ENCODE data around the gene FSIP1.

Gene FSIP1

GRCh38 chr15:39583596-39584265 is 198.9 kb downstream of the FSIP1 start:
- no peak for FAIRE-seq
- no peak for DNase-seq (ENCODE audit: insufficient read length, low spot score)
- TF ChIP-seq POLR2A (IDR thresholded peaks at IDR 0.05; ENCODE audit: low read depth, low read length) = no peak

GRCh38 chr15:39582977-39583595 is 199.6 kb downstream of the FSIP1 start:
- no peak for FAIRE-seq
- DNase-seq (ENCODE audit: insufficient read length, low spot score) = no peak
- TF ChIP-seq POLR2A (IDR thresholded peaks at IDR 0.05; ENCODE audit: low read depth, low read length) = no peak

GRCh38 chr15:39582286-39582976 is 200.2 kb downstream of the FSIP1 start:
- DNase-seq (ENCODE audit: insufficient read length, low spot score) (no peak), FAIRE-seq (no peak)
- TF ChIP-seq POLR2A (IDR thresholded peaks at IDR 0.05; ENCODE audit: low read depth, low read length) = no peak

DNA sequence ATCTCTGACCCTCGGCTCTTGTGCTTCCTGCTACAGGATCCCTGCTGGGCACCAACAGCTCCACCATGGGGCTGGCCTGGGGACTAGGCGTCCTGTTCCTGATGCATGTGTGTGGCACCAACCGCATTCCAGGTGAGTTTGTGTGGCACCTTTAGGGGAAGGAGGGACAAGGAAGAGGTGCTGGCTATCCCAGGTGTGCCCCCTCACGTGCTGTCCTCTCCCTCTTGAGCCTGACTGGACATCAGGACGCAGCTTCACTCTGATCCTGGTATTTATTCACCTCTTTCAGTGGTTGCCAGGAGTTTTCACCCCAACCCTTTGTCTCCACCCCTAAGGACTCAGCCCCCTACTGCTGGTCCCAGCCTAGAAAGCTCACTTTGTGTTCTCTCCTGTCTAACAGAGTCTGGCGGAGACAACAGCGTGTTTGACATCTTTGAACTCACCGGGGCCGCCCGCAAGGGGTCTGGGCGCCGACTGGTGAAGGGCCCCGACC is 200.8 kb downstream of the FSIP1 start:
- FAIRE-seq (no peak), DNase-seq (ENCODE audit: insufficient read length, low spot score) (peak; percentile 42)
- TF ChIP-seq POLR2A (IDR thresholded peaks at IDR 0.05; ENCODE audit: low read depth, low read length) = no peak; the same call in 1 of the 2 replicates

DNA sequence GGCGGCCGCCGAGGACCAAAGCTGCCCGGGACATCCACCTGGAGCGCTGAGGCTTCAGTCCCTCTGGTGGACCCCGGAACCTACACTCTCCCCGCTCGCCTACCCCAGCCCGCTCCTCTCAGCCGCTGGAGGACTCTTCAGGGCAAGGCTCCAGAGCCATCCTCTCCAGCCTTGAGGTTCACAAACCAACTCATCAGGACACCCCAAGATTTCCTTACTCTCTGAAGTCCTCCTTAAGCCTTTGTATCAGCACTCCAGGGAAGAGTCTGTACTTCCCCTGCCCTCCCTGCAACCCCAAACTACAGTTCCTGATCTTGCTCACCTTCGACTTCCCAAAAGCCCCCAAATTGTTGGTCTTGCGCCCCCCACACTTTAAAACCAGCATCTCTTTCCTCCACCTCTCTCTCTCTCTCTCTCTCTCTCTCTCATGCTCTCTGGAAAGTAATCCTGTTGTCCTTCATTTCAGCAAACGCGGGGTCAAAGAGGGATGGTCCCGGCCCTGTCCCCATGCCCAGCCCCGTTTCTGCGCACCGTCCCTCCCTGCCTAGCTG is 201.3 kb downstream of the FSIP1 start:
- FAIRE-seq = no peak
- no peak for TF ChIP-seq POLR2A (IDR thresholded peaks at IDR 0.05; ENCODE audit: low read depth, low read length)
- no peak for DNase-seq (ENCODE audit: insufficient read length, low spot score)

DNA sequence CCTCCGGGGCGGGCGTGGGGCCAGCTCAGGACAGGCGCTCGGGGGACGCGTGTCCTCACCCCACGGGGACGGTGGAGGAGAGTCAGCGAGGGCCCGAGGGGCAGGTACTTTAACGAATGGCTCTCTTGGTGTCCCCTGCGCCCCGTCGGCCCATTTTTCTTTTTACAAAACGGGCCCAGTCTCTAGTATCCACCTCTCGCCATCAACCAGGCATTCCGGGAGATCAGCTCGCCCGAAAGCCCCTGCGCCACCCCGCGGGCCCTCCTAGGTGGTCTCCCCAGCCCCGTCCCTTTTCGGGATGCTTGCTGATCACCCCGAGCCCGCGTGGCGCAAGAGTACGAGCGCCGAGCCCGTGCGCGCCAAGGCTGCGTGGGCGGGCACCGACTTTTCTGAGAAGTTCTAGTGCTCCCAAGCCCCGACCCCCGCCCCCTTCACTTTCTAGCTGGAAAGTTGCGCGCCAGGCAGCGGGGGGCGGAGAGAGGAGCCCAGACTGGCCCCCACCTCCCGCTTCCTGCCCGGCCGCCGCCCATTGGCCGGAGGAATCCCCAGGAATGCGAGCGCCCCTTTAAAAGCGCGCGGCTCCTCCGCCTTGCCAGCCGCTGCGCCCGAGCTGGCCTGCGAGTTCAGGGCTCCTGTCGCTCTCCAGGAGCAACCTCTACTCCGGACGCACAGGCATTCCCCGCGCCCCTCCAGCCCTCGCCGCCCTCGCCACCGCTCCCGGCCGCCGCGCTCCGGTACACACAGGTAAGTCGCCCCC is 202.0 kb downstream of the FSIP1 start, which contains the start of gene THBS1:
Gene THBS1, plus strand, starts transcription at position 595 of the 757 bp plus-strand sequence. CDS start 779 bp downstream, outside the sequence.
- FAIRE-seq = no peak
- peak; percentile 76 for DNase-seq (ENCODE audit: insufficient read length, low spot score)

DNA sequence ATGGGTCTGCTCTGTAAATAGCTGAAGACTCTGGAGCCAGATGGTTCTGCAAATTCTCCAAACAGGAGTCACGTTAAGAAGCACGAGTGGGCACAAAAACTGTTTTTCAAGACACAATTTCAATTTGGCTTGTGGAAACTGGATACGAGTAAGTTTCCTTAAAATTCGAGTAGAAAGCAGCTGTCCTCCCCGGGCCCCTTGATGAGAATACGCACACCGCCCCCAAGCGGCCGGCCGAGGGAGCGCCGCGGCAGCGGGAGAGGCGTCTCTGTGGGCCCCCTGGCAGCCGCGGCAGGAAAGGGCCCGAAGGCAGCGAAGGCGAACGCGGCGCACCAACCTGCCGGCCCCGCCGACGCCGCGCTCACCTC is 202.5 kb downstream of the FSIP1 start:
- no peak for TF ChIP-seq POLR2A (IDR thresholded peaks at IDR 0.05; ENCODE audit: low read depth, low read length)
- peak; percentile 69 for DNase-seq (ENCODE audit: insufficient read length, low spot score)
- FAIRE-seq = no peak

More for the DNA sequence above, 202.0 kb downstream of the FSIP1 start, which contains the start of gene THBS1:
- TF ChIP-seq POLR2A (IDR thresholded peaks at IDR 0.05; ENCODE audit: low read depth, low read length) = peak; percentile 98

- FAIRE-seq (peak; percentile 57), DNase-seq (ENCODE audit: insufficient read length, low spot score) (peak; percentile 70)
- TF ChIP-seq POLR2A (IDR thresholded peaks at IDR 0.05; ENCODE audit: low read depth, low read length) = no peak
Measured at GRCh38 chr15:39579487-39580116, 203.0 kb downstream of the FSIP1 start.

- FAIRE-seq (no peak), DNase-seq (ENCODE audit: insufficient read length, low spot score) (no peak)
- TF ChIP-seq POLR2A (IDR thresholded peaks at IDR 0.05; ENCODE audit: low read depth, low read length) = no peak
Measured at GRCh38 chr15:39578851-39579486, 203.7 kb downstream of the FSIP1 start.

DNA sequence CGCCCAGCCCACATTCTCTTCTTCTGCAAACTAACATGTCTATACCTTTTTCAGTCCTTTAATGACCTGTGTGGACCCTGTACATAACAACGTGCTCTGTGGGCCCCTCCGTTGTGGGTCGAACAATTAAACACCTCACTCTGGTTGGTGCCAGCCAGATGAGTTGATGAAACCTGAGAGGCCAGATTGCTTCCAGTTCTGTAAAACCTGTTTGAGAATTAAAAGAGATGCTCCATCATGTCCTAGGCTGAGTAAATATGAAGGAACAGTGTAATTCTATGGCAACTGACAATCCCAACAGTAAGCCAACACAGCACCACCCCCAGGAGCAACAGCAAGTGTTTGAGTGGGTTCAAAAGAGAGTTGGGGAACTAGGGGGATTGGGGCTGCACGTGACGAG is 207.5 kb downstream of the FSIP1 start:
- no peak for DNase-seq (ENCODE audit: insufficient read length, low spot score)
- no peak for TF ChIP-seq POLR2A (IDR thresholded peaks at IDR 0.05; ENCODE audit: low read depth, low read length)
- FAIRE-seq = no peak

- no peak for FAIRE-seq
- no peak for TF ChIP-seq POLR2A (IDR thresholded peaks at IDR 0.05; ENCODE audit: low read depth, low read length)
- no peak for DNase-seq (ENCODE audit: insufficient read length, low spot score)
Measured at GRCh38 chr15:39574427-39574826, 208.2 kb downstream of the FSIP1 start.

DNA sequence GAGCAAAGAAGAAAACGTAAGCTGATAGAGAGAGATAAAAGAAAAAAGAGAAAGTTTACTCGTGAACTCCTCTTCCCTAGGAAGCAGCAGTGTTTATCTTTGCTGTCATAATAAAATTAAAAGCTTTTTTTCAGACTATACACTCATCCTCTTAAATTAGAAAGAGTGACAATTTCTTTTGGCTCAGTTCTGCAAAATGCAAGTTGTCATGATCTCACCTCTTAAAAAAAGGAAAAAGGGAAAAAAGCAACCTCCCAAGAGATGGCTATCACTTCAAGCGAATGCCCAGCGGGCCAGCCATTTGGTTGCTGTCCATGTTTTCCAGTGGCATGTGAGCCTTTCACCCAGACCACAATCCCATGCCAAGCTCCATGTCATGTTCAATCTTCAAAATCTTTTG is 208.8 kb downstream of the FSIP1 start:
- DNase-seq (ENCODE audit: insufficient read length, low spot score) = no peak
- TF ChIP-seq POLR2A (IDR thresholded peaks at IDR 0.05; ENCODE audit: low read depth, low read length) = no peak
- no peak for FAIRE-seq

GRCh38 chr15:39573287-39573686 is 209.4 kb downstream of the FSIP1 start:
- FAIRE-seq = no peak
- no peak for DNase-seq (ENCODE audit: insufficient read length, low spot score)
- no peak for TF ChIP-seq POLR2A (IDR thresholded peaks at IDR 0.05; ENCODE audit: low read depth, low read length)

Data from H54 (cell line).